ENCODE measurements around the gene MAGEC2.

The MAGEC2 gene

DNA sequence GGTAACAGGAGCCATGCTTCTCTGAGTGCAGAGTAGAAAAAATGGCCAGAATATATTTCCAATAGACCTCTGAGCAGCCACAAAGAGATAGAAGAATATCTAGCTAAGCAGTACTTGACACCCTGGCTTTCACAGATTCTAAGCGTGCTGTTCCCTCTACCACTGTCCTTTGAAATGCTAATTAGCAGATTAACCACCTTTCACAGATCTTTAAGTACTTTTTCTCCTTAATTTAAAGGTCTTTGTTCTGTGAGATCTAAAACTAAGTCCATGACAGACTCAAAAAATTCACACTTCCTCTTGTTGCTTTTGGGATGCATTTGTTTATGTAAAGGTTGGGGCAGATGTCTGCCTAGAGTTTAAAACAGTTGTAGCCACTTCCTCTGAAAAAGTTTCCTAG, 28.3 kb upstream of the MAGEC2 start:
- TF ChIP-seq CTCF (conservative IDR thresholded peaks at IDR 0.05) = no peak
- no peak overlapping the region for H3K27ac ChIP-seq

- no peak overlapping the region for H3K27ac ChIP-seq
- TF ChIP-seq CTCF (conservative IDR thresholded peaks at IDR 0.05) = no peak
These were observed 9.0 kb upstream of the MAGEC2 start for GRCh38 chrX:142214081-142214480.

- no peak for TF ChIP-seq CTCF (conservative IDR thresholded peaks at IDR 0.05)
- no peak overlapping the region for H3K27ac ChIP-seq
These were observed 4.0 kb downstream of the MAGEC2 start for GRCh38 chrX:142201113-142201512.

GRCh38 chrX:142186103-142186502, 19.0 kb downstream of the MAGEC2 start:
- no peak for TF ChIP-seq CTCF (conservative IDR thresholded peaks at IDR 0.05)
- H3K27ac ChIP-seq = no peak overlapping the region

DNA sequence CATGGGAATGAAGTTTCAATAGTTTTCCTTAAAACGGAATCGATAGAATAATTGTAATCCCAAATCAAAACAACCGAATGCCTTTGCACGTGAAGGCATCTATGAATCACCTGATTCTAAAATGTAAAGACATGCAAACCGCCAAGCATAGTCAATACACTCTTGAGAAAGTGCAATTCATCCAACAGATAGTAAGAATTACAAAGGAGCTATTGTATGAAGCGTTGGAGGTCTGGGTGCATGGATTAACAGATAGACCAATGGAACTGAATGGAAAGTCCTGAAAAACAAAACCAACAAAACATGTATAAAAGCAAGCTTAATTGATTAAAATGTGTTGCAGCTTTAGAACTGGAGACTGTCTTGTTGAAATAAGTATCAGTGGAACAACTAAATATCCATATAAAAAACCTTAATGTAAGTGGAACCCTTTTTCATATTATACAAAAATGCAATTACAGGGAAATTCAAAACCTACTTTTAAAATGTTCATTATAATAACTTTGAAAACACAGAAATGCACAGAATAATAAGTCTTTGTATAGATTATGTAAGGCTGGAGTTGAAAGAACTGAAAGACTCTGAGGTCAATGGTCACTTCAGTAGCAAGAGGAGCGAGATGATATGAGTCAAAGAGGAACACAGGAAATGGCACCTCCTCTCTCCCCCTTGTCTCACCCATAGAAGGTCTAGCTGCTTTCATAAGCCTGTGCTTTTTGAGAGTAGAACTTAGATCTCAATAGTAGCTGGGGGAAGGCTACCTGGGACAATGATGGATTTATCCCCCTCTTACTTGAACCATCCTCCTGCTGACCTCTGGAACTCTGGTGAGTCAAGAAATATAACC, 20.1 kb downstream of the MAGEC2 start:
- no peak overlapping the region for H3K27ac ChIP-seq
- no peak for TF ChIP-seq CTCF (conservative IDR thresholded peaks at IDR 0.05)

DNA sequence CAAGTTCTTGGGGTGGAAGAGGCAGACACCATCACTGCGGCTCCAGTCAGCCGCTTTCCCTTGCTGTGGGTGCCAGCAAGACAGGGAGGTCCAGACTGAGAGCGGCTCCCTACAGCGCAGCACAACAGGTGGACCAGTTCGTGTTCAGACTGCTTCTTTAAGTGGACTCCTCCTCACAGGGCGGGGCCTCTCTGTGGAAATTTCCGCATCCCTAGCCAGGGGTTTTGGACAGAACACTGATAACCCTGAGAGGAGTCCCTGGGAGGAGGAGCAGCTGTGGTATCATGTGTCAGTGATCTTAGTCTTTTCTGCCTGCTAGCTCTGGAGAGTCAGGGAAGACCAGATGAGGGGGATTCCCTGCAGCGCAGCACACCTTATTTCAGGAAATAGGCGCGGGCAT, 48.5 kb downstream of the MAGEC2 start:
- no peak overlapping the region for H3K27ac ChIP-seq
- no peak for TF ChIP-seq CTCF (conservative IDR thresholded peaks at IDR 0.05)
